DOHH2 (cell line): Measurements from ENCODE around the gene LRRC4C.

Experiments used
- EZH2phosphoT487 ChIP-seq: fragments of 200-600 bp; sonication (generic); IDR thresholded peaks from 2 replicates; pipeline ENCODE4 v1.6.1; 2017; ENCODE audit warnings: borderline replicate concordance, mild to moderate bottlenecking, antibody characterized with exemption, low read length, moderate library complexity, mixed read lengths
- TF ChIP-seq, protein P1 (sequence below): fragments of 200-600 bp; sonication (generic); IDR thresholded peaks from one replicate; pipeline ENCODE4 v1.5.1; 2014; ENCODE audit warnings: antibody characterized with exemption, mild to moderate bottlenecking, low read depth, low read length; ENCODE audit not compliant: poor library complexity, severe bottlenecking

DNA sequence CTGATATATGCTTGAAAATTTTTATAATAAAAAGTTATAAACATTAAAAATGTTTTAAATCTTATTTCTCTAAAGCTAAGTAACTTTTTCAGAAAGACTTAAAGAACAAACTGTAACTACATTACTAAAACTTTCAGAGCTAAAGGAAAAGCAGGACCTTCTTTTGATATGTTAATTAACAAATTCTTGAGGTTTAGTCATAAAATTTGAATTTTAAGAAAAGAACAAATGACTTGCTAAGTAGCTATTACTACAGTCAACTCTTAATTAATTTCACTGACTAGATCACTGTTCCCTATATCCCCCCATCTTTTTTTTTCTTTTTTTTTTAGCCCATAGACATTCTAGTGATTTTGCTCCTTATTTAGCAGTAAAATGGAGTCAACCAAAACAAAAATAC, 344.4 kb downstream of the LRRC4C start:
- no peak for TF ChIP-seq EZH2phosphoT487
- TF ChIP-seq, protein P1, sequence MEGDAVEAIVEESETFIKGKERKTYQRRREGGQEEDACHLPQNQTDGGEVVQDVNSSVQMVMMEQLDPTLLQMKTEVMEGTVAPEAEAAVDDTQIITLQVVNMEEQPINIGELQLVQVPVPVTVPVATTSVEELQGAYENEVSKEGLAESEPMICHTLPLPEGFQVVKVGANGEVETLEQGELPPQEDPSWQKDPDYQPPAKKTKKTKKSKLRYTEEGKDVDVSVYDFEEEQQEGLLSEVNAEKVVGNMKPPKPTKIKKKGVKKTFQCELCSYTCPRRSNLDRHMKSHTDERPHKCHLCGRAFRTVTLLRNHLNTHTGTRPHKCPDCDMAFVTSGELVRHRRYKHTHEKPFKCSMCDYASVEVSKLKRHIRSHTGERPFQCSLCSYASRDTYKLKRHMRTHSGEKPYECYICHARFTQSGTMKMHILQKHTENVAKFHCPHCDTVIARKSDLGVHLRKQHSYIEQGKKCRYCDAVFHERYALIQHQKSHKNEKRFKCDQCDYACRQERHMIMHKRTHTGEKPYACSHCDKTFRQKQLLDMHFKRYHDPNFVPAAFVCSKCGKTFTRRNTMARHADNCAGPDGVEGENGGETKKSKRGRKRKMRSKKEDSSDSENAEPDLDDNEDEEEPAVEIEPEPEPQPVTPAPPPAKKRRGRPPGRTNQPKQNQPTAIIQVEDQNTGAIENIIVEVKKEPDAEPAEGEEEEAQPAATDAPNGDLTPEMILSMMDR: no peak
